ENCODE results near the gene LIPJ. TPM values are rescaled to one million over a fixed set of nuclear protein-coding genes. Genes with fewer than 3 reads are reported as not detected.

Gene LIPJ
- total RNA-seq, 1 experiment from 2014 or later: not detected

- Histone ChIP-seq H3K27ac (ENCODE audit: low read depth, low read length) (no peak overlapping the region), H3K9ac (ENCODE audit: low read length) (no peak overlapping the region), H3K9me3 (ENCODE audit: control insufficient read depth in 1 of 2, insufficient read depth in 1 of 2, low read depth in 1 of 2, low read length in 2 of 2) (no peaks in the 10 kb centered on the region), H2AFZ (ENCODE audit: low read depth, low read length, poor library complexity, severe bottlenecking) (no peak overlapping the region), H3K4me3 (replicated peaks in 1 of 2; ENCODE audit: low read depth in 1 of 2, low read length in 2 of 2) (no peak overlapping the region), H4K20me1 (ENCODE audit: insufficient read depth) (no peaks in the 10 kb centered on the region), H3K79me2 (ENCODE audit: insufficient read depth, low read length) (no peaks in the 10 kb centered on the region), H3K36me3 (ENCODE audit: control insufficient read depth in 1 of 2, insufficient read depth in 2 of 2, low read length in 2 of 2) (no peaks in the 10 kb centered on the region), H3K4me1 (ENCODE audit: control insufficient read depth in 1 of 2, insufficient read depth in 2 of 2, low read length in 2 of 2) (peaks cover 0 to 7% of the 10 kb centered on the region in 2 experiments; a peak in 2 of 4 replicates), H3K4me2 (ENCODE audit: low read length) (no peak overlapping the region), H3K27me3 (ENCODE audit: insufficient read depth, low read length) (no peaks in the 10 kb centered on the region), H3K9me2 (ENCODE audit: insufficient read depth) (no peaks in the 10 kb centered on the region)
- no TSS peak for BruUV-seq (replicated peaks)
- DNase-seq (ENCODE audit: low read depth, low spot score) (no peak), ATAC-seq (no peak)
- intact Hi-C loops (cut with micrococcal nuclease): loop anchor here (10.0 kb wide), 1 partner anchor 901 kb away; the partner anchor contains the start of gene PAPSS2
- ChIA-PET POLR2A (no interaction called here), RAD21 (ENCODE audit: low non-redundant PET in 1 of 2, low total read pairs in 2 of 2, uncharacterized antibody in 2 of 2, unreplicated experiment in 2 of 2) (no interaction called here), CTCF (no interaction called here)
- TF ChIP-seq MAX (IDR thresholded peaks at IDR 0.05): no peak
- no peak for TF ChIP-seq SIN3A (IDR thresholded peaks at IDR 0.05; ENCODE audit: low read depth)
- no peak for TF ChIP-seq TCF7L2 (IDR thresholded peaks at IDR 0.05; ENCODE audit: borderline replicate concordance, extremely low read depth, insufficient read depth, insufficient read length)
- no peak for TF ChIP-seq CEBPB (IDR thresholded peaks at IDR 0.05; ENCODE audit: low read depth)
- no peak for TF ChIP-seq YY1 (IDR thresholded peaks at IDR 0.05; ENCODE audit: extremely low read depth, insufficient replicate concordance, low read depth, low read length)
- TF ChIP-seq CBX3 (IDR thresholded peaks at IDR 0.05; ENCODE audit: low read depth): no peak
Measured at GRCh38 chr10:88555190-88555908, 31.2 kb upstream of the LIPJ start.

- Histone ChIP-seq H3K79me2 (ENCODE audit: insufficient read depth, low read length) (no peaks in the 10 kb centered on the region), H3K27ac (ENCODE audit: low read depth, low read length) (no peak overlapping the region), H3K36me3 (ENCODE audit: control insufficient read depth in 1 of 2, insufficient read depth in 2 of 2, low read length in 2 of 2) (no peaks in the 10 kb centered on the region), H3K4me1 (ENCODE audit: control insufficient read depth in 1 of 2, insufficient read depth in 2 of 2, low read length in 2 of 2) (peaks cover 0 to 7% of the 10 kb centered on the region in 2 experiments; a peak in 2 of 4 replicates), H3K9me3 (ENCODE audit: control insufficient read depth in 1 of 2, insufficient read depth in 1 of 2, low read depth in 1 of 2, low read length in 2 of 2) (no peaks in the 10 kb centered on the region), H3K4me2 (ENCODE audit: low read length) (peak overlapping the region; percentile 16; the same call in 1 of the 2 replicates), H4K20me1 (ENCODE audit: insufficient read depth) (no peaks in the 10 kb centered on the region), H3K4me3 (replicated peaks in 1 of 2; ENCODE audit: low read depth in 1 of 2, low read length in 2 of 2) (no peak overlapping the region), H3K27me3 (ENCODE audit: insufficient read depth, low read length) (no peaks in the 10 kb centered on the region), H2AFZ (ENCODE audit: low read depth, low read length, poor library complexity, severe bottlenecking) (no peak overlapping the region), H3K9me2 (ENCODE audit: insufficient read depth) (no peaks in the 10 kb centered on the region), H3K9ac (ENCODE audit: low read length) (no peak overlapping the region)
- no peak for DNase-seq (ENCODE audit: low read depth, low spot score)
- no TSS peak for BruUV-seq (replicated peaks)
- POLR2A ChIA-PET: no interaction called here
- intact Hi-C loops (cut with micrococcal nuclease): loop anchor here (2.0 to 10.0 kb wide), 2 partner anchors 20 to 902 kb away; partner anchors contain the start of gene PAPSS2
- CTCF ChIA-PET: interaction anchor here (1.2 kb wide), 1 partner anchor 375 kb away, joined by 3 read pairs; no protein-coding TSS in a partner anchor
- ATAC-seq: no peak
- RAD21 ChIA-PET (ENCODE audit: low non-redundant PET in 1 of 2, low total read pairs in 2 of 2, uncharacterized antibody in 2 of 2, unreplicated experiment in 2 of 2): no interaction called here
- TF ChIP-seq SP1 (IDR thresholded peaks at IDR 0.05; ENCODE audit: low read depth): no peak
- no peak for TF ChIP-seq ZNF274 (IDR thresholded peaks at IDR 0.05; ENCODE audit: low read depth, low read length)
- no peak for TF ChIP-seq FOSL1 (IDR thresholded peaks at IDR 0.05; ENCODE audit: low read depth)
- no peak for TF ChIP-seq ELF1 (IDR thresholded peaks at IDR 0.05; ENCODE audit: borderline replicate concordance, low read depth)
- TF ChIP-seq EZH2 (IDR thresholded peaks at IDR 0.05): no peak
- no peak for TF ChIP-seq POLR2AphosphoS5 (IDR thresholded peaks at IDR 0.05; ENCODE audit: low read depth, low read length)
- TF ChIP-seq ATF3 (IDR thresholded peaks at IDR 0.05): no peak
- TF ChIP-seq JUND (IDR thresholded peaks at IDR 0.05): no peak
- TF ChIP-seq ZBTB33 (IDR thresholded peaks at IDR 0.05; ENCODE audit: extremely low read depth, insufficient replicate concordance, low read length): no peak
- TF ChIP-seq ZFX (IDR thresholded peaks at IDR 0.05): no peak
- no peak for TF ChIP-seq POLR2A (IDR thresholded peaks at IDR 0.05; ENCODE audit: borderline replicate concordance, extremely low read depth, insufficient read depth, insufficient read length)
- TF ChIP-seq SRF (IDR thresholded peaks at IDR 0.05; ENCODE audit: low read depth): no peak
- TF ChIP-seq EZH2phosphoT487 (IDR thresholded peaks at IDR 0.05; ENCODE audit: borderline replicate concordance): no peak
Measured at GRCh38 chr10:88557256-88557655, 29.3 kb upstream of the LIPJ start.
